Amniotic stem cell (primary cell): ENCODE data around the gene SREK1.
A peak's percentile ranks its signal among the peaks of the same experiment; 100 is the strongest.

Source experiments
- DNase-seq: peaks from one replicate; lab custom pipeline; 2025; lab: John Stamatoyannopoulos, UW

SREK1 gene

GRCh38 chr5:66164044-66164790 lies 20.1 kb downstream of the SREK1 start:
- DNase-seq, result no peak

- no peak for DNase-seq
Observed at GRCh38 chr5:66168226-66168625, 24.1 kb downstream of the SREK1 start.

GRCh38 chr5:66169534-66169933 lies 25.4 kb downstream of the SREK1 start:
- DNase-seq, result no peak

GRCh38 chr5:66170195-66170919 lies 26.3 kb downstream of the SREK1 start:
- DNase-seq, result no peak

- DNase-seq, result peak; percentile 9
Observed at GRCh38 chr5:66171349-66172344, 27.5 kb downstream of the SREK1 start.

DNA sequence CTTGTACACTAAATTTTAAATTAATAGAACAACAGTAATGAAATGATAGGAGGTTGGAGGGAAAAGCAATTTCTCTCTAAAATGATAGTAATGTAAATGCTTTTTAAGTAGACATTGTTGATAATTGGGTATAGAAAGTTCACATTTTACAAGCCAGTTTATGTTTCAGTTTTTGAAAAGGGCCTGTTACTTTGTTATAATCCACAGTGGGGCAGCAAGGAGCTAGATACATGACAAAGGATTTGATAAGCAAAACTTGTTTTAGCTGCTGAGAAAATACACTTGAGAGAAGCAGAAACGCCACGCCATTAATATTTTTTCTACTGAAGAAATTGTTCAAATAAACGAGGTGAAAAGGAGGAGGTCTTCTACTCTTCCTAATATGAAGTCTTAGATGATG lies 30.2 kb downstream of the SREK1 start:
- no peak for DNase-seq

DNA sequence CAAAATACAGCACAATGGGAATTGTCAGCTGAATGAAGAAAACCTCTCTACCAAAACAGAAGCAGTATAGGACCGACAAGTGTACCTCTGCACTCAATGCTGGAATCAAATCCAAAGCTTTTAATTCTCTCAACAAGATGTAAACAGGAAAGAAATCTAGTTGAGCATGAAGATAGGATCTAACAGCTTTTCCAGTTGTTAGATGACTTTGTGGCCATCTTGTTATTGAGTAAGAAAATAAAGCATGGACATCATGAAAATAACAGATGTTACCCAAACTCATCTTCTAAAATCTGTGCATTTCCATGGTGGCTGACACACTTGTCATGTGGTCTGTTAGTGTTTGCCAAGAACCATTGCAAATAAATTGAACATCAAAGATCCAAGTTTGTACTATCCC lies 34.7 kb downstream of the SREK1 start:
- DNase-seq, result no peak

DNA sequence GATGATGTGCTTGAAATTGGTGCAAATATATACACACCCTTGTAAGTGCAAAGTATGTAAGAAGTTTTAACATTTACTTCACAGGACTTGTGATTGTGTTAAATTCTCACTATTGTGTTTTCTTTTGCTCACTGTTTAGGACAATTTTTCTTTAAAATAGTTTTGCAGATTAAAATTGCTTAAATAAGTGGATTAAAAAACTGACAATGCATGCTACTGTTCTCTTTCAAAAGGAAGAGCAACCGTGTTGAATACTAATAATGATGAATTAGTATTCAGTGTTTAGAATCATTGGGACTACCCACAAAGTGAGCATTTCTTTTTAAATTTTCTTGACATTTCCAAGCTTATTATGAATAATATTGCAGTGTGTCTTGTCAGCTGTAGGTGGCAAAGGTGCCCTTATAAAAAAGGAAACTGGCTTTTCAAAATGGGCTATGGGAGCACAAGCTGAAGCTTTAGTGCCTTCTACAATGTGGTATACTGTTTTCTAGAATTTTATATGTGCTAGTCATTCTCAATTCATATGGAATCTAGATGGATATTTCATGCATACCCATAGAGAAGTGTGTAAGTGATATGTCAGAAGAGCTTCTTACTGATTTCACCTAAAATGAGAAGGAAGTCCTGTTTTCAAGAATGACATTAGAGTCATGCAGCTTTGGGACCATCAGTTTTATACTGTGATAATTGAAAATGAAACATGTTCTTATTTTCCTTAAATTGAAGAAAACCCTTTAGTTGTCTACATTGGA lies 35.4 kb downstream of the SREK1 start:
- no peak for DNase-seq

DNA sequence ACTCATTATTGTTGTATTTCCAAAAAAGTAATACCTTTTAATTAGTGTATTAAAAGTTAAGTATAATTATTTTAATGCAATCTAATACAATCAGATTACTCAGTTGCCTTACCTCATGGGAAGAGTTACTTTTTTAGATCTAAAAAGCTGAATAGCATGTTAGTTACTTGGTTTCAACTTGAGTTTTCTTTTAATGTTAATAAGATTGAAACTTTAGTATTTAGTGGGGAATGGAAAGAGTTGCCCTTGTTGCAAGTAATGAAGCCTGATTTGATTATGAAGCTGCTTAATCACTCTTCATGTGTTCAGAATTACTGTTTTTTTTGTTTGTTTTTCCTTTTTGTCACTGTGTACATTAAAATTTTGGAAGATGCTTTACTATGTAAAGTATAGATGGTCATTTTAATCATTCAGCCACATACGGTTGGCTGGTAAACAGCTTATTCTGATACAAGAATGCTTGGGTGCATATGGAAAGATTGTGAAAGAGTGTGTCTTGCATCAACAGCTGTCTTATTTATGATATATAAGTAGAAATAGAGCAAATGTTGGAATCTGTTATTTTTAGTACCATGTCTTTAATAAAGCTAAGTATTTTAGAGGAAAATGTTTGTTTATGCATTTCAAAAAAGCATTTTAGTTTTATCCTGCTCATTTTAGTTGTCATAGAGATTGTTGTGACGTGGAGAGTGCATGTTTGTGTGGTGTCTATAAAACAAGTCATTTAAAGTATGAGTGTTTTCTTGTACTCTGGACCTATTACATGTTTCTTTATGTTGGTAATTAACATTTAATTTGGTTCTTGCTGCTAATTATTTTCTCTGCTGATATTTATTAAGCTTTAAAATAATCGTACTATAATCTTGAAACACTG lies 36.4 kb downstream of the SREK1 start:
- no peak for DNase-seq

DNA sequence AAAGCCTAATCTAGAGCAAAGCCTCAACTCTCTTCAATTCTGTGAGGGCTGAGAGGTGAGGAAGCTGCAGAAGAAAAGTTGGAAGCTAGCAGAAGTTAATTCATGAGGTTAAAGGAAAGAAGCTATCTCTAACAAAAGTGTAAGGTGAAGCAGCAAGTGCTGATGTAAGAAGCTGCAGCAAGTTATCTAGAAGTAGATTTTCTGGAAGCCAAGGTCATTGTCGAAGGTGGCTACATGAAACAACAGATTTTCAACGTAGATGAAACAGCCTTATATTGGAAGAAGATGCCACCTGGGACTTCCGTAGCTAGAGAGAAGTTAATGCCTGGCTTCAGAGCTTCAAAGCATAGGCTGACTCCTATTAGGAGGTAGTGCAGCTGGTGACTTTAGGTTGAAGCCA lies 42.0 kb downstream of the SREK1 start:
- no peak for DNase-seq

GRCh38 chr5:66193419-66193818 lies 49.3 kb downstream of the SREK1 start:
- DNase-seq, result no peak

GRCh38 chr5:66197764-66198405 lies 53.8 kb downstream of the SREK1 start:
- DNase-seq, result no peak

GRCh38 chr5:66198837-66199236 lies 54.7 kb downstream of the SREK1 start:
- DNase-seq, result no peak

GRCh38 chr5:66203531-66203930 lies 59.4 kb downstream of the SREK1 start:
- DNase-seq, result no peak

GRCh38 chr5:66206465-66206864 lies 62.4 kb downstream of the SREK1 start:
- no peak for DNase-seq

GRCh38 chr5:66207800-66208561 lies 63.9 kb downstream of the SREK1 start:
- DNase-seq, result no peak

DNA sequence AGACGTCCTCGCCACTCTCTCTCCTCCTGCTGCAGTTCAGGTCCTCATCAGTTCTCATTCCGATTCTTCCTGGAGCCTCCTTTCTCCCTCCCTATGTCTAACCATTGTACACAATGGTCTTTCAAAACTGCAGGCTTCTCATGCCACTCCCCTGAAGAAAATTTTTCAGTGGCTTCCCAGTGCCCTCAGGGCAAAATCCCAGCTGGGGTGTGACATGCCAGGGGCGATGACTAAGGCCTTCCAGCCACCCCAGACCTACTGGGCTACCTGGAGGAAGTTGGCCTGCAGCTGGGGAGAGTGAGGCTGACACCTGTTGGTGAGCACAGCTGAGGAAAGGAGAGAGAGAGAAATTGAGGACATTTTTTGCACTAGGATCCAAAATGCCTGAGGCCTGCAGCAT lies 65.2 kb downstream of the SREK1 start:
- DNase-seq, result no peak

DNA sequence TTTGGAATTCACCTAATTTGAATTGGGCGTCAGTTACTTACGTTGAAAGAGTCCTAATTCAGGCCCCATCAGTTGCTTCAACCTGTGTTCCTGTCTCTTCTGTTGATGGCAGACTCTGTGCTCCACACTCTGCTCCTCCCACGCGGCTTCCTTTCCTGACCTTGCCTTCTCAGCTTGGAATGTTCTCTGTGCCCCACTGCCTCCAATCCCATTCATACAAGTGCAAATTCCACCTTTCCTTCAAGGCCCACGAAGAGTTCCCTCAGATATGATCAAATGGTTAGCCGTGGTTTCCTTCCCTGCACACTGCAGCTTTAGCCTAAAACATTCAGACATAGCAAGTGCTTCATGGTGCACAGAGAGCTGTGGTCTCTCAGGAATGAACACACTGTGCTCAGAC lies 65.7 kb downstream of the SREK1 start:
- no peak for DNase-seq

DNA sequence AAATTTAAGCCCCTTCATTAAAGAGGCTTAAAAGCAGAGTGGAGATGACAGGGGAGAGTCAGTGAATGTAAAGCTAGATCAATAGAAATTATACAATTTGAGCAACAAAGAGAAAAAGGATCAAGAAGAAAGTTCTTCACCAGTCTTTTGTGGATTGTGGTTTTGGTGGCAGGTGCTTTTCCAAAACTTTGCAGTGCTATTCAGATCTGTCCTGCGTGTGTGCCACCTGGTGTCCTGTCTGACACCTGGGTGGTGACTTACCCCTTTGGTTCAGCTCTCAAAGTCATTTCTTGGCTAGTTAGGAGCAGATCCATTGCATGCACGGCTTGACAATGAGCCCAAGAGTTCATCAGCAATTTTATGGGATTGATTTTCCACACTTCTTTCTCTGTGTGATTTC lies 69.4 kb downstream of the SREK1 start:
- DNase-seq, result no peak
